ENCODE results near the gene CDC16.

The CDC16 gene

DNA sequence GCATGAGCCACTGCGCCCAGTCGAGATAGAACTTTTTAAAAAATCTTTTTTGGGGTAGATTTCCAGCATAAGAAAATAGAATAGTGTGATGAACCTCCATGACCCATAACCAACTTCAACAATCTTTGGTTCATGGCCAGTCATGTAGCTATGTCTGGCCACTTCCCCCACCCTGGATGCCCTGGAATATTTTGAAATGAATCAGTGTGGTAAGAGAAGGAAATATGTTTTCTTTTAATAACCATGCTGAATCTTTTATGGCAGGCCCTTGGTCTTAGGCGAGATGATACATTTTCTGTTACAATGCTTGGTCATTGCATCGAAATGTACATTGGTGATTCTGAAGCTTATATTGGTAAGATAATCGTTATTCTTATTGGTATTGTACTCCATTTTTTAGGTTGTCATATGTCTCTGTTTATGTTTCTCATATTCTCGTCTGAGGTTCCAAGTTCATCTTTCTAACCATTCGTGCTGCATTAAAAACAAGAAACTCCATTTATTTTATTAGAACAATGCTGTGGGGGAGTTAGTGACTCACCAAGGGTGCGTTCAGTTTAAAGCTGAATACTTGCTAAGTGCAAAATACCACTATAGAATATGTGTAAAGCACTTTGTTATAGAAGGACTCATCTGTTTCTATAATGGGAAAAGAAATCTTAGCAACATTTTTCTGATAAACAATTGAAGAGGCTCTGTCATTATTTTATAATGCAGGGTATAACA is 30.4 kb downstream of the CDC16 start:
- DNase-seq: no peak

DNA sequence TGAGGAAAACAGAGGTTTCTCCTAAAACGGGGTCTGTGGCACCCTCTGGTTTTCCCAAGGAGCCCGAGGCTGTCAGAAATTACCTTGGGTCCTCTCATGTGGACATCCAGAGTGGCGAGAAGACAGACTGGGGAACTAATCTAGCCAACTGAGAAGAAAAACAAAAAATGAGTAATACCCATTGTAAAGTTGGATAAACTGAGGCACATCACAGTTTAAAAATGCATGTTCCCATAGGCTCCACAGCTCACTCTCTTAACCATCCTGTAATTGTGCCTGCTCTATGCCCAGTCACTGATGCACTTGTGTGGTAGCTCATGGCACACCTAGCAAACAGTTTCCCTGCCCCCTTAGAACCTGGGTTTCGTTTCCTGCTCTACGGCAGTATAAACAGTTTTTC is 31.5 kb downstream of the CDC16 start:
- DNase-seq: no peak

DNA sequence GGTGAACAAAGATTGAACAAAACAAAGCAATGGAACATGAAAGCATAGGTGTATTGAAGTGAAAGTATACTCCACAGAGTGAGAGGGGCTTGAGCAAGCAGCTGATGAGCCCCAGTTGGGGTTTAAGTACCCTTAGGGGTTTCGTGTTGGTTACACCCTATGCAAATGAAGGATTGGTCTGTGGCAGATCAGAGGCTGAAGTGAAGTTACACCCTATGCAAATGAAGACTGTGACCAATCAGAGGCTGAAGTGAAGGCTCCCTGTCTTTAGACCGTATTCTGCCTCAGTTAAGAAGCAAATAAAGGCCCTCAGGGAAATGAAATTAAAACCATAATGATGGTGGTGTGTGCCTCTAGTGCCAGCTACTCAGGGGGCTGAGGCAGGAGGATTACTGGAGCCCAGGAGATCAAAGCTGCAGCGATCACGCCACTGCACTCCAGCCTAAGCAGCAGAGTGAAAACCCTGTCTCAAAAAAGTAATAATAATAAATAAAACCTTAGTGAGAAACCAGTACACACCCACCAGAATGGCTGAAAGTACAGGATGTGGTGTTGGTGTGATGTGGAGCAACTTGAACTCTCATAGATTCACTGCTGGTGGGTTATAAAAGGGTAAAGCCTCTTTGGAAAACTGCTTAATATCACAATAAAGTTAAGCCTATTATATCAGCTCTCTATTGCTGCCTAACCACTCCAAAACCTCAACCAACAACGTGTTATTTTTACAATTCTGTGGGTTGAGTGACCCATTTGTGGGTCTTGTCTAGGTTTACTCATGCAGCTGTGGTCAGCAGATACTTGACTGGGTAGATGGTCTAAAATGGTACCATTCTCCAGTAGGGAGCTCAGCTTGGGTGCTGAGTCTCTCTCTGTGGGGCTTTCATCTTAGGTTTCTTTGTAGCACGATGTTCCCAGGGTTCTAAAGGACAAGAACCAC is 33.9 kb downstream of the CDC16 start:
- DNase-seq: no peak

DNA sequence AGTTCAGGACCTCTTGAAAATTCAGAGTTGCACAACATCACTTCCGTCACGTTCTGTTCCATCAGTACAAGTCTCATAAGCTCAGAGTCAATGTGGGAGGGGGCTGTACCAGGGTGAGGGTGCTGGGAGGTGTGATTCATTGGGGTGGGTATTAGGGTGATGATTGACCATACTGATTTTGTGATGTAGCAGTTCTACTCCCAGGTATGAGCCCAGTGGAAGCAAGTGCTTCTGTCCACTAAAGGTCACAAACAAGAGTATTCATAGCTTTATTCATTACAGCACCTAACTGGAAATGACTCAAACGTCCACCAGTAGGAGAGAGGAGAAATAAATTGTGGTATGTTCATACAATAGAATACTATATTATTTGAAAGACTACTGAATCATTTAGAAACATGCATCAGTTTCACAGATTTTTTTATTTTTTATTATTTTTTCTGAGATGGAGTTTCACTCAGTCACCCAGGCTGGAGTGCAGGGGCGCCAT is 34.6 kb downstream of the CDC16 start:
- no peak for DNase-seq

DNA sequence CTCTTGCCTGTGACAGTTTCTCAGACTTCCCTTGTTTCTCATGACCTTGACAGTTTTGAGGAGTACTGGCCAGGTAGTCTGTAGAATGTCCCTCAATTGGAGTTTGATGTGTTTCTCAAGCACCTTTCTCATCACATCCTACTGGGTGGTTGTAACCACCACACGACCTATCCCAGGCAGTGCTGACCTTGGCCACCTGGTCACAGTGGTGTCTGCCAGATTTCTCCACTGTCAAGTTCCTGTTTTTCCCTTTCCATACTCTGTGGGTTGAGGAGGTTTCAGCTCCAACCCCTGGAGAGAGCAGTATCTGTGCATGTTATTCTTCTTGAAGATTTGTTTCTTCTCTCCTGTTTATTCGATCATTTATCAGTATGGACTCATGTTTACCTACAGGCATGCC is 38.3 kb downstream of the CDC16 start:
- no peak for DNase-seq

DNA sequence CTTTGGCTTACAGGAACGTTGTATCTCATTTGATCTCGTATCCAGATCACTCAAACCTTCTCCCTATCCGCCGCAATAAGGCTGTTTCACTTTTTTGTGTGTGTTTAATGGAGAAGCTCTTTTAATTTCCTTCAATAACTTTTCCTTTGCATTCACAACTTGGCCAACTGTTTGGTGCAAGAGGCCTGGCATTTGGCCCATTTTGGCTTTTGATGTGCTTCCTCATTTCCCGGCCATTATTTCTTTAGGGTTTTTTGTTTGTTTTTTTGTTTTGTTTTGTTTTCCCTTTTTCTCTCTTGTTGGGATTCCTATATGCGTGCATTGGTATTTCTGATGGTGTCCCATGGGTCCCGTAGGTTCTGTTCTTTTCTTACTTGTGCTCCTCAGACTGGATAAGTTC is 40.6 kb downstream of the CDC16 start:
- DNase-seq: no peak

DNA sequence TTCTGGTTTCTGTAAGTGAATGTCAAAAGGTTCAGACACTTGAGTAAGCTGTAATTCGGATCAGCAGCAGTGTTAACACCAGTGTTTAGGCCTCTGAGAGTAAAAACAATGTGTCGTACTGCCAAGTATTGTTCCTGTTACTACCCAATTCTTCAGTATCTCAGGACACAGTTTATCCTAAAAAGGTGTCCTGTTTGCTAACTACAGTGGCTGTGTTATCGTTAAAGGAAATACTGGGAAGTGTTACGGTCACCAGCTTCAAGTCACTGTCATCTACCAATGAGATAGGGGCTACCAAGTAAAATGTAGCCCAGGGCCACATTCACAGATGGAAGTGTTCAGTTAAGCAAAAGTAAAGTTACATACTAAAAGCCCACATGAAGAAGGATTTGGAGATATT is 44.4 kb downstream of the CDC16 start:
- DNase-seq: no peak

DNA sequence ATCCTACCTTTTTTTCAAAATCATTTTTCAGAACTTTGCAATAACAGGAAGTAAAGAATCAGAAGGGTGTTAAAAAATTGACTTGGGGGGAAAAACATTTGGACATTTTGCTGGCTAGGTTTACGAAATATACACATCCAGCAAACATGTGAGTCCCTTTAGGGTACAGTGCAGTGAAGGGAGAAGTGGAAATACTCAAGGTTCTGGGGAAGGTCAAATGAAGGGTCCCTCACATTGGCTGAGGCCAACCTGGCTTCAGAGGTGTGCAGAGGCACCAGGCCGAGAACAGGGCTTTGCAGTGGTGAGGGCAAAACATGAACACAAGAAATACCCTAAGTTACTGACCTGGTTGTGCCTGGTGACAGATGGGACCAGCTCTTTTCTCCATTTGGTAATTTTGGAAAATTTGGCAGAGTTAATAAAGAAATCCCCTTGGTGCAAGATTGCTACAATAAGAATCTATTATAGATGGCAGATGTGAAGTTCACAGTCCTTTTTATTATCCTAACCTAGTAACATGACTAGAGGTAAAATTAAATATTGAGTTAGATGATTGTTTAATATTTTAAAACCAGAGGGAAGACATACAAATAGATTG is 45.2 kb downstream of the CDC16 start:
- DNase-seq: no peak

DNA sequence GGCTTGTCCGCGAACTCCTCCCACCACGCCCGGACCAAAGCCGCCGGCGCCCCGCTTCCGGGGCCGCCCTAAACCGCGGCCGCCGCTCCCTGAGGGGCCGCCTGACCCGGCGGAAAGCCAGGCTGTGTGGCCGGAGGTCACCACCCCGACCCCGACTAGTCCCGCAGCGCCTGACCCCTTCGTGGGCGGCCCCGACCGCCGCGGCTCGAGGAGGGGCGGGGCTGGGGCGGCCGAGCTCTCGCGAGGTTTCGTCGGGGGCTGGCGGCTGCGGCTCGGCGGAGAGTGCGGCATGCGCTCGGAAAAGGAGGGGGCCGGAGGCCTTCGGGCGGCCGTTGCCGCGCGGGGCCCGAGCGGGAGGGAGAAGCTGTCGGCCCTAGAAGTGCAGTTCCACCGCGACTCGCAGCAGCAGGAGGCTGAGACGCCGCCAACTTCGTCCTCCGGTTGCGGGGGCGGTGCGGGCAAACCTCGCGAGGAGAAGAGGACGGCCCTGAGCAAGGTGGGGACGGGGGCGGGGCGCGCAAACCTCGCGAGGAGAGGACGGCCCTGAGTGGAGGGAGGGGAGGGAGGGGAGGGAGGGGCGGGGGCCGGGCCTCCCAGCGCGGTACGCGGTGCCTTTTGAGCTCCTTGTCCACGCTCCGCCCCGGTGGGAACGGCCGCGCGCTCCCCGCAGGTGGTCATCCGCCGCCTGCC is 46.8 kb downstream of the CDC16 start, which contains the start of gene UPF3A:
Gene UPF3A (plus strand): TSS at position 251 of the 690 bp plus-strand sequence. CDS start 39 bp downstream, at position 290.
- peak; percentile 96 for DNase-seq

DNA sequence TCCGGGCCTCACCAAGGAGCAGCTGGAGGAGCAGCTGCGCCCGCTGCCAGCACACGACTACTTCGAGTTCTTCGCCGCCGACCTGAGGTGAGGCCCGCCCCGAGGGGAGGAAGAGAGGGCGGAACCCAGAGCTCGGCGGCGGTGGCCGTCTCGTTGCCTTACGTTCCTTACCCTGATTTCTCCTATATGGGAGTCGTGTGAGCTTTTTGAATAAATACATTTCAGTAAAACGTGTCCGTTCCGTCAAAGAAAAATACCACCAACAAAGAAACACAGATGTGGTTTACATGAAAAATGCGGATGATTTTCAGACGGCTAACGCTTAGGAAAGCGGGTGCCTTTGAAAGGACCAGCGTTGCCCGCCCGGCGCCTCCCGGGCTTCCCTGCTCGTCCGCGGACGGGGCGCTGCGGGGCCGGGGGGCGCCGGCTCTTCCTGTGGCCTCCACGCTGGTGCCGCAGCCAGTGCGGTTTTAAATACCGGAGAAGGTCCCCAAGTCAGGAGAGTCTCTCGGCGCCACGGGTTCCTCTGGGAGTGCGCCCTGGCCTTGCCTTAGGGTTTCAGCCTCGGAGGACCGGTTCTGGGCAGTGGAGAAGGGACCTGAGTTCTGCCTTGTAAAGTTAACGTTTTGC is 47.5 kb downstream of the CDC16 start:
- DNase-seq: peak; percentile 55

DNA sequence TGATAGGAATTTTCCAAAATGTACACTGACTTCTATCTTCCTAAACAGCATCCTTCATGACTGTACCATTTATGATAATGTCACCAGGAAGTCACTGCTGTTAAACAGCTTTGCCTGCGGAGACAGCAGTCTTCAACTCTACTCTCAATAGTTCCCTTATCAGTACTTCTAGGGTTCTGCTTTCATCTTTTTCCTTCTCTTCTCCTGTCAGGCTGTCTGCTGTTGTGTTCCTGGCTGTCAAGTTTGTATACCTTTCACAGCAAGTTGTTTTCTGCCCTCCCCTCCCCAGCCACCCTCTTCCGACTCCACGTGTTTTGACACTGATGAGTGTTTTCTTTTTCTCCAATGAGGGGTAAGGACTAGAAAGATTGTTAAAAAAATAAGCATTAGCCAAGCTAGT is 48.9 kb downstream of the CDC16 start:
- no peak for DNase-seq

DNA sequence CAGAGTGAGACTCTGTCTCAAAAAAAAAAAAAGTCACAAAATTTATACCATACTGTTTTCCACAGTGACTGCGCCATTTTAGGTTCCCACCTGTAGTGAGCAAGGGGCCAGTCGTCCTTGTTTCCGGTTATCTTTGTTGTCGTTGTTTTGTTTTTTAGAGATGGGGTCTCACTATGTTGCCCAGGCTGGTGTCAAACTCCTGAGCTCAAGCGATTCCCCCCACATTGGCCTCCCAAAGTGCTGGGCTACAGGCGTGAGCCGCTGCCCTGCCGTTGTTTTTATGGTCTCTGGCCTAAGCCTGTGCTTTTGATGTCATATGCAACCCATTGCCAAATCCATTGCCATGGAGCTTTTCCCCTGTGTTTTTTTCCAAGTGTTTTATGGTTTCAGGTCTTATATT is 50.0 kb downstream of the CDC16 start:
- DNase-seq: no peak

DNA sequence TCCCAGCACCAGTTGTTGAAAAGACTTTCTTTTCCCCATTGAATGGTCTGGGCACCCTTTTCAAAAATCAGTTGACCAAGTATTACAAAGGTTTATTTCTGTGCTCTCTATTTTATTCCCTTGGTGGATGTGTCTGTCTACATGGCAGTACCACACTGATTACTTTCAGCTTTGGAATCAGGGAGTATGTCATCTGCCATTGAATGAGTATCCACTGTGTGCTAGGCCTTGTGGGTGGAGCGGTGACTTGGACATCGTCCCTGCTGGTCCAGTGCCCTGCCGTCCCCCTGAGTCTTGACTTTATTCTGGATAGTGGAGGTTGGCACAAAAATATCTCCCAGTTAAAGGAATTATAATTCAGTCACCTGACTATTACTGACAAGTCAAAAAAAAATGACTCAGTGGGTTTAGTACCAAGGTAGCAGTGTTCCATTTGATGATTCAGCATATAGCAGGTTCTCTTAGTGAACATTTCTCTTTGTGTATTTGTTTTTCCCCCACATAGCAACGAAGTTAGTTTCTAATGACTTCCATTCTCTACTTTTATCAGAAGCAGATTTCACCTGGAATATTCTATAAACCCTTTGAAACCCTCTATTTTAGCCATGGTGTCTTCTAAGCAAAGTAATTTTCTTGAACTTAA is 50.6 kb downstream of the CDC16 start:
- no peak for DNase-seq

DNA sequence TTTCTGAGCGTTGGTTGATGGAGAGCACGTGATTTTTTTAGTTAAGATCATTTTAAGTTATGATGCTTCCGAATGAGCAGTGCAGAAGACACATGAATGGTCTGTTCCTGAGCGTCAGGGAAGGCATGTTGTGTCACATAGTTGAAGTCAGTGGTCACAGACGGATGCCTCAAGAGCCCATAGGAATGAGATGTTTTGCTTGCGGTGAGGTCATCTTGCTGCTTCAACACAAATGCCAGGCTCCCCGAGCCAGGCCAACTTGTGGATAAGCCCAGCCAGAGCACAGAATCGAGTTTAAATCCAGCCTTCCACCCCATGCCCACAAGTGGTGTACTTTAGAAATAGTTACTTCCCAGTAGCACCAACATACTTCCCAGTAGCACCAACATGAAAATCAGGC is 52.1 kb downstream of the CDC16 start:
- DNase-seq: no peak

DNA sequence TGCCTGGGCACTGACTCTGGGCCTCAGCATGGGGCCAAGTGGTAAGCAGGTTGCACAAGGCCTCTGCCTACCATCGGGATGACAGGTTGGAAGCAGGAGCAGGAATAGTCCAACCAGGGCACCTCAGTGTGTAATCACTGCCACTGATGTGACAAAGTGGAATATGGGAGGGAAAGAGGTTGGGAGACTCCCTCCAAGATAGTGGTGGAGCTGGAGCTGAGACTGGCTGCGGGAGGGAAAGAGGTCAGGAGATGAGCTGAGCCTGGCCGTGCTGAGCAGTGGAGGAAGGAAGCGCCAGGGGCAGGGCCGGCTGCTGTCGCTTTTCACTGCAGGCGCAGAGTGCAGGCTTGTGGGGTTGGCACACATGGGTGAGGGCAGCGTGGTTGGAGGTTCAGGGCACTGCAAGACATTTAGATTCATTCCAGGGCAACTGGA is 53.5 kb downstream of the CDC16 start:
- no peak for DNase-seq

DNA sequence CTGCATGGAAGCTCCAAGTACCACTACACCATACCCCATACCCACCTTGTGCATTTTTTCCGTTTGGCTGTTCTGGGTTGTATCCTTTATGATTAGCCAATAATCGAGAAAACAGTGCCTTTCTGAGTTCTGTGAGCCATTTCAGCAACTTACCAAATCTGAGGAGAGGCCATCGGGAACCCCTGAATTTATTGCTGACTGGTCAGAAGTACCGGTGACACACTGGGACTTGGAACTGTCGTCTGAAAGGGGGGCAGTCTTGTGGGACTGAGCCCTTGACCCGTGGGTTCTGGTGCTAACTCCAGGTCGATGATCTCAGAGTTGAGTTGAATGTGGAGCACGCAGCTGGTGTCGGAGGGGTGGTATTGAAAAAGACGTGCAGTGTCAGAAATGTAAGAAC is 61.8 kb downstream of the CDC16 start:
- DNase-seq: no peak

DNA sequence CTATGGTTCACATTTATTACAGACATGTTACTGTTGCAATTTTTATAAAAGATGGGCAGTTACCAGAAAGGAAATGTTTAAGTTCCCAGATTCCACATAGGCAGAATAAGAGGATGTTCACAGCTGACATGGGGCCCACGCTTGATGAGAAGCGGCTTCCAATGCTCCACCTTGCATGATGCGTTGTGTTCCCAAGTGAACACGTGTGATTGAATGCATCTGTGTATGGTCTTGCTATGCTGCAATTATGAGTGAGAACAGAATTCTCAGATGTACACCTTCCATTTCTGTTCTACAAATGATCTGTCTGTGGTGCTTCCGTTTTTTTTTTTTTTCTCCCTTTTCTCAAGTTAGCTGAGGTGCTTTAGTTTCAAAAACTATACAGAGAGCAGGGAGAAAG is 62.2 kb downstream of the CDC16 start:
- no peak for DNase-seq

DNA sequence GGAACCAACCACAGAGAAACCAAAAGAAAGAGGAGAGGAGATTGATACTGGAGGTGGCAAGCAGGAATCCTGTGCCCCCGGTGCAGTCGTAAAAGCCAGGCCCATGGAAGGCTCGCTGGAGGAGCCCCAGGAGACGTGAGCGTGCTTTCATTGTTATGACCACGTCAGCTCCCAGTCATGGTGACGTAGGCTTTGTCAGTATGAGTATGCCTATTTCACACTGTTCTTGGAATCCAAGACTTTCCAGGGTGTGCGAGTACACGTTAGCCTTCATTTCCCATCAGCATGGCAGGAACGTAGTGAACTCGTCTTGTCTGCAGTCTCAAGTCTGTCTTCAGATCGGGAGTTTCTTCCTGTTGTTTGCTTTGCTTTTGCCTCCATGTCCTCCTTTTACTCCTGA is 64.2 kb downstream of the CDC16 start:
- no peak for DNase-seq

DNA sequence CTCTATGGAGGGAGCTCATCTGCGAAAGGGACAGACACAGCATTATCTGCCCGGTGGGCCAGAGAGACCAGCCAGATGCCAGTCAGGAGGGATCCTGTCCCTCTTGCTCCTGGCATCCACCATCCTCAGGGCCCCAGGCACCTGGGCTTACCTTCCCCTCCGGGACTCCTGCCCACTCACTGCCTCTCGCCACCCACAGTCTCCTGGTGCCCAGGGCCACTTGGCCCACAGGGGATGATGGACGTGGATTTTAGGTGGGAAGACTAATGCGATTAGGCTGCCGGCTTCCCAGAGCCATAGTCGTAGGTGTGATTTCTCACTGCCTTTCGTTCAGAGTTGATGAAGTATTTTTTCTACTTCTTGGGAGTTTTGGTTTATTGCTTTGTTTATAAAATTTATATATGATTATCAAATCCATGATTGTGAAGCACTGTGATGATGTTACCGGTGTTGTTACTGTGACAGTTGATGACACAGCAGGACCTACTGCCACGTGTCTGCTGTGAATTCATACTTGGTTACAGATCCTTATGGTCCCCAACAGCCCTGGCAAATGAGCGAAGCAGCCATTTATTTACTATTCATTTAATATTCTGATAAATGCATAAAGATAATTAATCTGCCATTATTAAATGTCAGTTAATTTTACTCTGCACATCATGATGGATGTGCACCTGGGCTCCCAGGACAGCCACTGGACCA is 65.1 kb downstream of the CDC16 start:
- no peak for DNase-seq

DNA sequence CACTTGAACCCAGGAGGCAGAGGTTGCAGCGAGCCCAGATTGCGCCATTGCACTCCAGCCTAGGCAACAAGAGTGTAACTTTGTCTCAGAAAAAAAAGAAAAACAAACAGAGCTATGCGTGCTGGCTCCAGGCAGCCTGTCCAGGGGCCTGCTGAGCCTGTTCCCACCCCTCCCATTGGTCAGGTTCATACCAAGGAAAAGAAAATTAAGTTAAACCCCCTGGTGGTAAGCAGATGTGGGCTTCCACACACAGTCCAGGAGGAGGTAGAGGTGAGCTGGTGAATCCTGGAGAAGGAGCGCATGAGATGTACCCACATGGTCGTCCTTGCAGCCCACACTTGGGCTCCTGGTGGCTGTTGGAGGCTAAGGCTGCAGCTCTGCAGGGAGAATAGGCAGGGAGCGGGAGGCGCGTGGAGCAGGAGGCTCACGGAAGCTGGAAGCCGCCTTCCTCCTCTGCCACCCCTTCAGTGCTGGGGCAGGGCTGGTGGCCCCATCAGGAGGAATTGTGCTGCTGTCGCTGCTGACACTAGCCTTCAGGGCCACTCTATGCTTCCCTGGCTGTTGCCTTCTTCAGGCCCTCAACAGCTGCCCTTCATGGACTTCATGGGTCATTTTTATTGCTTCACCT is 69.1 kb downstream of the CDC16 start:
- no peak for DNase-seq
